Urothelium cell line (cell line): ENCODE data around the gene FOXF2.
"Not testable (repeated sequence)": the region's sequence is repeated elsewhere in the genome, so short reads cannot be mapped to it uniquely, and the experiment has no call there.

Source experiments
- DNase-seq: peaks from one replicate; pipeline ENCODE4 v3.0.0; 2011; ENCODE audit warnings: low spot score, mixed read lengths
- FAIRE-seq: peaks from 2 replicates; lab custom pipeline; 2011; peaks lifted over from hg19 to GRCh38; lab: Jason Lieb, UNC

The FOXF2 gene

DNA sequence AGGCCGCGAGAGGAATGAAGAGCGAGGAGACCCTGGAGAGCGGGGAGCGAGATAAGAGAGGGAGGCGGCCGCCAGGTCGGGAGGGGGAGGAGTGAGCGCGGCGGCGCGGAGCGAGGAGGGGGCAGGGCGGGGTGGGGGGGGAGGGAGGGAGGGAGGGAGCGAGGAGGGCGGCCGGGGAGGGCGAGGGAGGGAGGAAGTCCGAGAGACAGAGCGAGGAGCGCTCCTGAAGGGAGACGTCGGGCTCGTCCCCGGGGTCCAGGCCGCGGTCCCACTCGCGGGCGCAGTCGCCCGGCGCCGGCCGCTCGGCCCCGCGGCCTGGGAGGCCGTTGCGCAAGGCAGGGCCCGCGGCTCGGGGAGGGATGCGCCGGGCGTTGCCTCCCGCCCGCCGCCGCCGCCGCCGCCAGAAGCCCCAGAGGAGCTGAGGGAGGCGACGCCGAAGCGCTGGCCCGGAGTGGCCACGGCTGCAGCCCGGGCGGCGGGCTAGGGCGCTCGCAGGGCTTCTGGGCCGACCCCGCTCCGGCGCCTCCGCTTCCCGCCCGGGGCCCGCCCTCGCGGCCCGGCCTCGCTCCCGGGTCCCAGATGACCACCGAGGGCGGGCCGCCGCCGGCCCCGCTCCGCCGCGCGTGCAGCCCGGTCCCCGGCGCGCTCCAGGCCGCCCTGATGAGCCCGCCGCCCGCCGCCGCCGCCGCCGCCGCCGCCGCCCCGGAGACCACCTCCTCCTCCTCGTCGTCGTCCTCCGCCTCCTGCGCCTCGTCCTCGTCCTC lies at the start of gene FOXF2:
TSS of gene FOXF2 (plus strand) at position 208 of the 764 bp plus-strand sequence. CDS start at position 580, 372 bp downstream.
- no peak for FAIRE-seq

DNA sequence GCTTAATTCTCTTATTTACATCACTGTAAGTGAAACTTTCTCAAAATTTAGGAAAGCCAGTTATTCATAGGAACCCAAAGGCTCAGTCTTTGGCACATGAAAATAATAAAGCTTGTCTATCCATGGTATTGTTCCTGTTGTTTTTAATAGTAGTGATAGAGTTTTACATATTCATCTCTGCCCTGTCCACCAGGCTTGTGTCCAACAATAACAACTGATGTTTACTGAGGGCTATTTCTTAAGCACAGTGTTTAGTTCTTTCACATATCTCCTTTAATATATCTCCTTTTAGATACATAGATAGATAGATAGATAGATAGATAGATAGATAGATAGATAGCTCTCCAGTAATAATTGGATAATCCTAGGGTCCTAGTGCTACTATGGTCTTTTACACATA lies 43.3 kb upstream of the FOXF2 start:
- FAIRE-seq (no peak), DNase-seq (no peak)

More for the DNA sequence above, at the start of gene FOXF2:
- DNase-seq: peak; percentile 74

DNA sequence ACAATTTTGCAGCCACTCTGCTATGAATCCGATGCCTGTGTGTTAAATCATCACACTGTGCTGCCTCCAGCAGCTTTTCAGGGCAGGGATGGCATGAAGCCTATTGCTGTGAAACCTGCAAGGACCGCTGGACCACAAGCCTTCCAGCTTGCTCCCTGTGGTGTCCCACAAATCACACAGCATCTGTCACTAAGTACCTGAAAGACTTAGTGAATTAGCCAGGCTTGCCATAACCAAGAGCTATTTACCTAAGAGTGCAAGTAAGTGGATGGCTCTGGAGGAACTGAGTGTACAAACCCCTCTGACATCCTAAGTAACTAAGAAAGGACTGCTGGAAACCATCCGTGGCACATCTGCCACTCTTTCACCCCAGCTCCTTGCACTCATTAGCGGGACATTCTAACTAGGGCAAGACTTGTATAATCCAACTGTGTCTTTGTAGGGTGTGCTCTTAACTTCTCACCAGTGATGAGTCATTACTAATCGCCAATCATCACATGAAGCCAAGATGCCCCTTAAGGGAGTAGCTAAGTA lies 42.8 kb upstream of the FOXF2 start:
- FAIRE-seq (no peak), DNase-seq (no peak)

DNA sequence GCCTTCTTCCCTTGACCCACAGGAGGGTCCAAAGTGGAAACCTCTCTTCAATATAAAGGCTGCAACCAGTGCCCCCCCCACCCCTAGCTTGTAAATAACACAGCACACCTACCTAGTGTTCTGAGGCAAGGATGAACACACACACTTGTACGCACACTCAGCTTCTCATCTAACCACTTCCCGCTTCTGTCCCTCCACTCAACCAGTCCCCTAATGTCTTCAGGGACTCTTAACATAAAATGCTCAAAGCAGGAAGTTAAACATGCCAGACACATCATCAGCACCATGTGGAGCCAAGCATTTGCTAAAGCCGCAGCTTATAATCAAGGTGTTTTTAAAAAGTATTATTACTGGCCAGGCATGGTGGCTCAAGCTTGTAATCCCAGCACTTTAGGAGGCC lies 42.2 kb upstream of the FOXF2 start:
- no peak for FAIRE-seq
- DNase-seq: no peak

GRCh38 chr6:1348675-1349074 lies 40.7 kb upstream of the FOXF2 start:
- no peak for FAIRE-seq
- DNase-seq: no peak

DNA sequence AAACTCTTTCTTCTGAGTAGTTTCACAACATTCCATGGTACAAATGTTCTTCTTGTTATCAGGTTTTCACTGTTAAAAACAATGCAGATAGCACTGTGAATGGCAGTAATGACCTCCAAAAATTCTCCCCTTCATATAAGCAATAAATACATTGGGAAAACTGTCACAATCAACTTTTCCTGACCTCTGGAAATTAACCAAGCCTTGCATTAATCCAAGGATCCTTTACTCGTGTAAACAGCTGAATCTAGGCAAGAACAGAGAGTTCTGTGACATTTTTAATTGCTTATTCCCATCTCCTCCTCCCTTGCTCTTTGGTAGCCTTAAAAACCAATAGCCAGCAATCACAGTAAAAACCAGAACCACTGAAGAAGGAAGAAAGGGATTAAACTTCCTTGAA lies 39.7 kb upstream of the FOXF2 start:
- no peak for DNase-seq
- FAIRE-seq: no peak

DNA sequence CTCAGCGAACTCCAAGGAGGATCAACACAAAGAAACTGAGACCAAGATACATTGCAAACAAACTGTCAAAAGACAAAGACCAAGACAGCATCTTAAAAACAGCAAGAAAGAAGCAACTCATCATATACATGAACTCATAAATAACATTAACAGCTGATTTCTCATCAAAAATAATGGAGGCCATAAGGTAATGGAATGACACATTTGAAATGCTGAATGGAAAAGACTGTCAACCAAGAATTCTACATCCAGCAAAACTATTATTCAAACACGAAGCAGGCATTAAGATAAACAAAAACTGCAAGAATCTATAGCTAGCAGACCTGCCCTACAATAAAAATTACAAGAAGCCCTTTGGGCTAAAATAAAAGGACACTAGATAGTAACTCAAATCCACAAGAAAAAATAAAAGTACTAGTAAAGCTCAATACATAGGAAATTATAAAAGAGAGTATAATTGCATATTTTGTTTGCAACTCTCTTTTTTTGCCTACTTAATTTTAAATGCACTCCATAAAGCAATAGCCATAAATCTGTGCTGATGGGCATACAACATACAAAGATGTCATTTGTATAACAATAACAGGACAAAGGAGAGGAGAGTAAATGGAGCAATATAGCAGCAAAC lies 37.9 kb upstream of the FOXF2 start:
- no peak for FAIRE-seq

GRCh38 chr6:1355068-1355467 lies 34.3 kb upstream of the FOXF2 start:
- FAIRE-seq, DNase-seq: not testable (repeated sequence)

More for the DNA sequence above, 37.9 kb upstream of the FOXF2 start:
- no peak for DNase-seq

- FAIRE-seq, DNase-seq: not testable (repeated sequence)
Measured at GRCh38 chr6:1361717-1362116, 27.7 kb upstream of the FOXF2 start.

DNA sequence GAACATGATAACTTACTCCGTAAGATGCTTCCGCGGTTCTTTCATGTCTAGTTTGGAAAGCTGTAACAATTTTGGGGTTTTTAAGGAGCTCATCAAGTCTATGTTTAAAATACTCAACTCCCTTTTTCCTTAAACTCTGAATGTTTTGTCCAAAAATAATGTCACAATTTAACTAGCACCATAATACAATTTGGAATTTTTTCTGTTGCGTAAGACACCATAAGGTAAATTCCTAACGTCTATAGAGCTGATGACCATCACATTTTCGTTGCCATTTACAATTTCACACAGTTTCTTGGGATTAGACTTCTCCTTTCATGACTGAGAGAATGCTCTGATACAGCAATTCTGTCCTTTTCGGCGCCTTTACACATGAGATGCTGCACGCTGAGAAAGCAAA lies 26.7 kb upstream of the FOXF2 start:
- DNase-seq (no peak), FAIRE-seq (no peak)

DNA sequence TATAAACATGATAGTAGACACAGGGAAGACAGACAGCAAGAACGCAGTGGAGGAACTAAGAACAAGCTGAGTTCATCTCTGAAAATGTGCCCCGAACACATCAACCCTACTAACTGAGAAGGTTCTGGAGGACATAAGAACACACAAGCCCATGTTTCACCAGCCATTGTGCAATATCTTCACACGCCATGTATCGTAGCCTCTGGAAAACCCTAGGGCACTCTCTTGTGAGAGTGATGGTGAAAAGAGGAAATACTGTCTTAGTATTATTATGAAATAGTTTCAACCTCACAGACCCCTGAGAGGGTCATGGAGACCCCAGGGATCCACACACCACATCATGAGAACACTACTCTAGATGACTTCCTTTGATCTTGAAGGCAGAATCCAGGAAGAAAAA lies 26.1 kb upstream of the FOXF2 start:
- no peak for FAIRE-seq
- no peak for DNase-seq

DNA sequence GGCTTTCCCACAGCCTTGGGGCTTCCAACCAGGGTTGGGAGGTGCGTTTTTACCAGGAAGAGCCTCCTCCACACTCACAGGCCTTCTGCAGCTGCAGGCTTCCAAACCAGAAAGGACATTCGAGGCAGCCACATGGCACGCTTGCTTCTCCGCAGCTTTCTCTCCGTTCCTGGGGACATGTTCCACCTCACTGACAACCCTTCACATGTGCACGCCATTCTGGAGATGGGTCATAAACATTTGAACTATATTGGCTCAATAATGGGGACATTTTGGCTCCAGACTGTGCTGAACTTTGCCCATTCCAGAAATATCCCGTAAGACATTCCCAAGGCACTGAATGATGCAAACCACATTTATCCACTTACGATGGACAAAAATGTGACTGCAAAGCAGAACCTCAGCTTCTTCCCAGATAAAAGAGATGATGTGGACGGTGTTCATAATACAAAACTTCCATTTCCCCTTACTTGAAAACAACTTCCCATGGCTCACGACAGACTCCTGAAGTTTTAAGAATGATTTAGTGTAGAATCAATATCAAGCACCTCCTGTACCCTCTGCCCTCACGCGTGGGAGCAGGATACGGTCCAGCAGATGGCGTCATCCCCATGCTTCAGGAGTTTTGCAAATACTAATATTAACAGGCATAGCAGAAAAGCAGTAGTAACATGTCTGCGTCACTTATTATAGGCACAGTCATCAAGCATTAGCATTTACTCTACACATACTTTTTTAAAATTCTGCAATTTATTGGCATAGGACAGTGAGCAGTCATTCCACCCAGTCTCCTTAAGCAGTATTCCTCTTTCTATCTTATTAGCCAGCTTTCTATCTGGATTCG lies 25.4 kb upstream of the FOXF2 start:
- FAIRE-seq (no peak), DNase-seq (no peak)

- FAIRE-seq (no peak), DNase-seq (no peak)
Measured at GRCh38 chr6:1364791-1365190, 24.6 kb upstream of the FOXF2 start.

GRCh38 chr6:1365686-1366085 lies 23.7 kb upstream of the FOXF2 start:
- DNase-seq (no peak), FAIRE-seq (no peak)

- FAIRE-seq (no peak), DNase-seq (no peak)
Measured at GRCh38 chr6:1367771-1368170, 21.6 kb upstream of the FOXF2 start.

DNA sequence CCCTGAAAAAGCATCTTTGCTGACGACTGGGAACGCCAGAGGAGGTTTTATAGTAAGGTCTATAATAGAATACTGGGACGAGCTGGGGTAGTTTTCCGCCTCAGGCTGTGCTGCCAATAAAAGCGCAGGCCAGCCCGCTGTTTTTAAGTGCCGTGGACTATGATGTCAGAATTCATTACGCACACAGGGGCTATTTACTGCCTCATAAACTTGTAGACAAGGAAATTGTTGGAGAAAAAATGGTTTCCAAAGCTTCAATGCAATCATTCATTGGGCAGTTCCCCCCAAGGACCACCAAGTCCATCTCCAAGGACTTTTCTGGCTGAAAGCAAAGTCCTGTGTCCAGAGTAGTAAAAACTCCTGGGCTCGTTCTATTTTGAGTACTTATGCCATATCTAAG lies 20.4 kb upstream of the FOXF2 start:
- FAIRE-seq: no peak
- no peak for DNase-seq

DNA sequence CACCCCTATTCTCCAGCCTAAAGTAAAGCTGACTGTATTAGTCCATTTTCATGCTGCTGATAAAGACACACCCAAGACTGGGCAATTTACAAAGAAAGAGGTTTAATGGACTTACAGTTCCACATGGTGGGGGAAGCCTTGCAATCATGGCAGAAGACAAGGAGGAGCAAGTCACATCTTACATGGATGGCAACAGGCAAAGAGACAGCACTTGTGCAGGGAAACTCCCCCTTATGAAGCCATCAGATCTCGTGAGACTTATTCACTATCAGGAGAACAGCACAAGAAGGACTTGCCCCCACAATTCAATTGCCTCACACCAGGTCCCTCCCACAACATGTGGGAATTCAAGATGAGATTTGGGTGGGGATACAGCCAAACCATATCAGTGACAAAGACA lies 19.7 kb upstream of the FOXF2 start:
- not testable (repeated sequence) for DNase-seq, FAIRE-seq

- FAIRE-seq (no peak), DNase-seq (no peak)
Measured at GRCh38 chr6:1371933-1372332, 17.4 kb upstream of the FOXF2 start.

DNA sequence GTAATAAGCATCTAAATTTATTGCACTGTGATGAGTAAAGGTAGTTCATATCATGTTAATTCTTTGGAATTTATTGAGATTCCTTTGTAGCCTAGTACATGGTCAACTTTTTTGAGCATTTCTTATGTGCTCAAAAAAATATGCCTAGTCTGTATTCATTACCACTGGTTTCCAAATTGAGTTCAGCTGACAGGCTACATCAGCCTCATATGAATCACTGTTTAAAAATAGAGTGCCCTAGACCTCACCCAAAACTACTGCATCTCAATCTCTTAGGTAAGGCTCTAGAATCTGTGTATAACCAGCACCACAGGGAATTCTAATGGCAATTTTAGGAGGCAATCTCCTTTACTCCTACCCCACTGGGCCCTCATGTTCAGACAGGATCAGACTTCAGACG lies 16.7 kb upstream of the FOXF2 start:
- FAIRE-seq: no peak

GRCh38 chr6:1376653-1377052 lies 12.7 kb upstream of the FOXF2 start:
- DNase-seq (no peak), FAIRE-seq (no peak)

More for the DNA sequence above, 16.7 kb upstream of the FOXF2 start:
- no peak for DNase-seq

DNA sequence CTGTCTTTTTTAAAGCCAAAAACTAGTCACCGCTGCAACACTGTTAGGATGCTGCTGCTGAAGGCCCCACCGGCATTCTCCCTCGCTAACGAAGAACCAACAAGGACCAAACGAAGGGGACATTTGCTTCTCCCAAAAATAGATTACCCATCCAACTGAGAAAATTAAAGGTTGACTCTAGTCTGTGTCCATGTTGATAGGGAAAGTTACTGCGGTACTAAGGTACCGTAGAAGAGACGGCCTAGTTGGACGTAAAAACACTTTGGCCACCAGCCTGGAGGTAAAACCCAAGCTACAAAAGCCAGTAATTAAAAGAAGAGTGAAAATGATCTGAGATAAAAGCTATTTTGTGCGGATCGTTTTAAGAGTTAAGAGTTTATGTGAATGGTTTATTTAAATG lies 11.8 kb upstream of the FOXF2 start:
- FAIRE-seq: no peak
- DNase-seq: no peak
